ENCODE measurements around the gene POLR3C.

DNA sequence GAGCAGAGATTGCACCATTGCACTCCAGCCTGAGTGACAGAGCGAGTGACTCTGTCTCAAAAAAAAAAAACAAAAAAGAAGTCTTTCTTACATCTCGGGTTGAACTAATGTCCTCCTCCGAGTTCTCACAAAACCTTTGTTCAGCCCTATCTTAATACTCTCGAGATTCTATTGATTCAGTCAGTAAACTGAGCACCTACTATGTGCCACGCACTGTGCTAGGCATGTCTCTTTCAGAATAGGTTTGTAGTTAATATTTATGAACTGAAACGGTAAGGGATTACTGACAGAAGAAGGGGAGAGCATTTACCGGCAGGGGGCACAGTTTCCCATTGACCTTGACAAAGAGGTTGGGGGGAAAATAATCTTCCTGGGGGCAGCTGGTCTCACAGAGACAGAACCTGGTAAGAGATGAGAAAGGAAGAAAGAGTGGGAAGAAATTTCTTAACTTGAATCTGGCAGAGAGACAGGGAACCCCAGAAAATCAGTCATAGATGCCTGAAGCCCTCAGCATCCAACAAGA is 31.5 kb downstream of the POLR3C start:
- TF ChIP-seq POLR2A (IDR thresholded peaks at IDR 0.05), result no peak
- TF ChIP-seq, protein P1, sequence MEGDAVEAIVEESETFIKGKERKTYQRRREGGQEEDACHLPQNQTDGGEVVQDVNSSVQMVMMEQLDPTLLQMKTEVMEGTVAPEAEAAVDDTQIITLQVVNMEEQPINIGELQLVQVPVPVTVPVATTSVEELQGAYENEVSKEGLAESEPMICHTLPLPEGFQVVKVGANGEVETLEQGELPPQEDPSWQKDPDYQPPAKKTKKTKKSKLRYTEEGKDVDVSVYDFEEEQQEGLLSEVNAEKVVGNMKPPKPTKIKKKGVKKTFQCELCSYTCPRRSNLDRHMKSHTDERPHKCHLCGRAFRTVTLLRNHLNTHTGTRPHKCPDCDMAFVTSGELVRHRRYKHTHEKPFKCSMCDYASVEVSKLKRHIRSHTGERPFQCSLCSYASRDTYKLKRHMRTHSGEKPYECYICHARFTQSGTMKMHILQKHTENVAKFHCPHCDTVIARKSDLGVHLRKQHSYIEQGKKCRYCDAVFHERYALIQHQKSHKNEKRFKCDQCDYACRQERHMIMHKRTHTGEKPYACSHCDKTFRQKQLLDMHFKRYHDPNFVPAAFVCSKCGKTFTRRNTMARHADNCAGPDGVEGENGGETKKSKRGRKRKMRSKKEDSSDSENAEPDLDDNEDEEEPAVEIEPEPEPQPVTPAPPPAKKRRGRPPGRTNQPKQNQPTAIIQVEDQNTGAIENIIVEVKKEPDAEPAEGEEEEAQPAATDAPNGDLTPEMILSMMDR (IDR thresholded peaks at IDR 0.05), result no peak
